Fibroblast of mammary gland (primary cell): ENCODE measurements around the gene FAM221A.
A peak's percentile ranks its signal among the peaks of the same experiment; 100 is the strongest.

Experiments
- DNase-seq: peaks from one replicate; pipeline ENCODE4 v3.0.0-alpha.2; 2010; ENCODE audit warnings: low read depth
- H3K4me3 ChIP-seq: 2 replicates; pipeline ENCODE4 v1.5.1; 2011; ENCODE audit warnings: low read depth, mild to moderate bottlenecking, low read length, moderate library complexity; ENCODE audit not compliant: control insufficient read depth
- TF ChIP-seq, protein P1 (sequence below): conservative IDR thresholded peaks from 2 replicates; pipeline ENCODE4 v1.5.1; 2011; ENCODE audit warnings: low read depth, low read length, inconsistent platforms; ENCODE audit not compliant: control insufficient read depth, insufficient read depth

The FAM221A gene

GRCh38 chr7:23685731-23686130 is 5.7 kb downstream of the FAM221A start:
- TF ChIP-seq, protein P1, sequence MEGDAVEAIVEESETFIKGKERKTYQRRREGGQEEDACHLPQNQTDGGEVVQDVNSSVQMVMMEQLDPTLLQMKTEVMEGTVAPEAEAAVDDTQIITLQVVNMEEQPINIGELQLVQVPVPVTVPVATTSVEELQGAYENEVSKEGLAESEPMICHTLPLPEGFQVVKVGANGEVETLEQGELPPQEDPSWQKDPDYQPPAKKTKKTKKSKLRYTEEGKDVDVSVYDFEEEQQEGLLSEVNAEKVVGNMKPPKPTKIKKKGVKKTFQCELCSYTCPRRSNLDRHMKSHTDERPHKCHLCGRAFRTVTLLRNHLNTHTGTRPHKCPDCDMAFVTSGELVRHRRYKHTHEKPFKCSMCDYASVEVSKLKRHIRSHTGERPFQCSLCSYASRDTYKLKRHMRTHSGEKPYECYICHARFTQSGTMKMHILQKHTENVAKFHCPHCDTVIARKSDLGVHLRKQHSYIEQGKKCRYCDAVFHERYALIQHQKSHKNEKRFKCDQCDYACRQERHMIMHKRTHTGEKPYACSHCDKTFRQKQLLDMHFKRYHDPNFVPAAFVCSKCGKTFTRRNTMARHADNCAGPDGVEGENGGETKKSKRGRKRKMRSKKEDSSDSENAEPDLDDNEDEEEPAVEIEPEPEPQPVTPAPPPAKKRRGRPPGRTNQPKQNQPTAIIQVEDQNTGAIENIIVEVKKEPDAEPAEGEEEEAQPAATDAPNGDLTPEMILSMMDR = no peak
- H3K4me3 ChIP-seq = no peak overlapping the region
- DNase-seq = peak; percentile 5

DNA sequence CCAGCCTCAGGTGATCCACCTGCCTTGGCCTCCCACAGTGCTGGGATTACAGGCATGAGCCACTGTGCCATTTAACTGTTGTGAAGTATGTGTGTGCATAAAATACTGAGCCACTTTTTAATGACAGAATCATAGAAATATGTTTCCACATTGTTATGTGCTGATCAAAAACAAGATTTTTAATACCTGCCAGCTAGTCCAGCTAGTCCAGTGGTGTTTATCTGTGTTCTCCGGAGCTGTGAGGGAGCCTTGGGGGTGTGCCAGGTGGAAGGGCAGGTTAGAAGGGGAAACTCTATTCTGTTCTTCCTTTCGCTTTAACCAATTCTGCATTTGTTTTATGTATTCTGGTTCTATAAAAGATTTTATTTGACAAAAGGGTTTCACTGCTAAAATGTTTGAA is 7.0 kb downstream of the FAM221A start:
- TF ChIP-seq, protein P1 = no peak
- DNase-seq = no peak
- no peak overlapping the region for H3K4me3 ChIP-seq

- DNase-seq = no peak
- TF ChIP-seq, protein P1 = no peak
- no peak overlapping the region for H3K4me3 ChIP-seq
Observed at GRCh38 chr7:23689165-23689564, 9.2 kb downstream of the FAM221A start.

GRCh38 chr7:23691320-23691719 is 11.3 kb downstream of the FAM221A start:
- no peak for DNase-seq
- TF ChIP-seq, protein P1 = no peak
- no peak overlapping the region for H3K4me3 ChIP-seq

DNA sequence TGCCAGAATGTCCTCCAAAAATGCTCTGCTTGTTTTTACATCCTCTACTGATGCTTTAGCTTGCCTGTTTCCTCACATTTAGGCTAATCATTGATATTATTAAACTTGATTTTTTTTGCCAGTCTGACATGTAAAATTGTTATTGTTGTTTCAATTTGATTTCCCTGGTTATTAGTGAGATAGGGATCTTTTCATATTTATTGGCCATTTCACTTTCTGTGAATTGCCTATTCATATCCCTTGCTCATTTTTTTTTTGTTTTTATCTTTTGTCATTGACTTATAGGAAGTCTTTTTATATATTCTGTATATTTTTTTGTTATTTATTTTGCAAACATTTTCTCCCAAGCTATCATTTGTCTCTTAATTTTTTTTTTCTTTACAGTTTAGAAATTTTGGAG is 13.2 kb downstream of the FAM221A start:
- TF ChIP-seq, protein P1 = no peak
- DNase-seq = no peak

GRCh38 chr7:23696916-23697441 is 17.0 kb downstream of the FAM221A start:
- peak; percentile 61 for DNase-seq
- no peak overlapping the region for H3K4me3 ChIP-seq
- TF ChIP-seq, protein P1 = peak; percentile 73

More for the DNA sequence above, 13.2 kb downstream of the FAM221A start:
- no peak overlapping the region for H3K4me3 ChIP-seq

DNA sequence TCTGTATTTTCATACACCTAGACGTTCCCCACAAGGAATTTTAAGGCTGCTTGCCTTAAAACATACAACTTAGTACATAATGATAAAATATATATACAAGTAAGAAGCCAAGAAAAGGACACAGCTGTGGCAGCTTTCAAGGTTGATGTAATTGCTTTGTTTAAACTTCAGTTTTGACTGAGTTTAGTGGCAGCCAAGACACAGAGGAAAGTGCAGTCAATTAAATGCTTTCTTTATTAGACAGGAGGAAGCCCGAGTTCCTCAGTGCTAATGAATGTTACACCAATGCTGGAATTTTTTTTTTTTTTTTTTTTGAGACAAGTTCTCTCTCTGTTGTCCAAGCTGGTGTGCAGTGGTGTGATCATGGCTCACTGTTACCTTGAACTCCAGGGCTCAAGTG is 18.8 kb downstream of the FAM221A start:
- TF ChIP-seq, protein P1 = no peak
- no peak for DNase-seq
- no peak overlapping the region for H3K4me3 ChIP-seq
